ENCODE data around the gene TALDO1.
A peak's percentile ranks its signal among the peaks of the same experiment; 100 is the strongest.

The TALDO1 gene

DNA sequence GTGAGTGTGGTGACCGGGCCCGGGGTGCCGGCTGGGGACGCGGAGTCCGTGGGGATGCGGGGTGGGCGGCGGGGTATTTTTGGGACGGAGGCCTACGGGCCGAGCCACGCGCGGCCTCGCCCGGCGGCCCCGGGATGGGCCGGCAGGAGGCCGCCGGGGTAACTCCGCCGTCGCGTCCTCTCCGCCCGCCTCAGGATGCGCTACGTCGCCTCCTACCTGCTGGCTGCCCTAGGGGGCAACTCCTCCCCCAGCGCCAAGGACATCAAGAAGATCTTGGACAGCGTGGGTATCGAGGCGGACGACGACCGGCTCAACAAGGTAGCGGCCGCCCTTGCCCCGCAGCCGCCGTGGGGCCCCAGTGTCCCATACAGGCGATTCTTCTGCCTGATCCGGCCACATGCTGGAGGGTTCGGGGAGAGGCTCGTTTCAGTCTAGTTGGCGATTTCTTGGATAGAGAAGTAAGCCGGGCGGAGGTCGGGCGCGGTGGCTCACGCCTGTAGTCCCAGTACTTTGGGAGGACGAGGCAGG is 62.8 kb downstream of the TALDO1 start:
- peak overlapping the region; percentile 72 for H3K4me3 ChIP-seq (ENCODE audit: low read depth, low read length)
- DNase-seq (ENCODE audit: low read depth), result peak; percentile 46
- TF ChIP-seq, protein P1, sequence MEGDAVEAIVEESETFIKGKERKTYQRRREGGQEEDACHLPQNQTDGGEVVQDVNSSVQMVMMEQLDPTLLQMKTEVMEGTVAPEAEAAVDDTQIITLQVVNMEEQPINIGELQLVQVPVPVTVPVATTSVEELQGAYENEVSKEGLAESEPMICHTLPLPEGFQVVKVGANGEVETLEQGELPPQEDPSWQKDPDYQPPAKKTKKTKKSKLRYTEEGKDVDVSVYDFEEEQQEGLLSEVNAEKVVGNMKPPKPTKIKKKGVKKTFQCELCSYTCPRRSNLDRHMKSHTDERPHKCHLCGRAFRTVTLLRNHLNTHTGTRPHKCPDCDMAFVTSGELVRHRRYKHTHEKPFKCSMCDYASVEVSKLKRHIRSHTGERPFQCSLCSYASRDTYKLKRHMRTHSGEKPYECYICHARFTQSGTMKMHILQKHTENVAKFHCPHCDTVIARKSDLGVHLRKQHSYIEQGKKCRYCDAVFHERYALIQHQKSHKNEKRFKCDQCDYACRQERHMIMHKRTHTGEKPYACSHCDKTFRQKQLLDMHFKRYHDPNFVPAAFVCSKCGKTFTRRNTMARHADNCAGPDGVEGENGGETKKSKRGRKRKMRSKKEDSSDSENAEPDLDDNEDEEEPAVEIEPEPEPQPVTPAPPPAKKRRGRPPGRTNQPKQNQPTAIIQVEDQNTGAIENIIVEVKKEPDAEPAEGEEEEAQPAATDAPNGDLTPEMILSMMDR (IDR thresholded peaks at IDR 0.05; ENCODE audit: insufficient read depth, low read depth, low read length, missing control alignments), result no peak

DNA sequence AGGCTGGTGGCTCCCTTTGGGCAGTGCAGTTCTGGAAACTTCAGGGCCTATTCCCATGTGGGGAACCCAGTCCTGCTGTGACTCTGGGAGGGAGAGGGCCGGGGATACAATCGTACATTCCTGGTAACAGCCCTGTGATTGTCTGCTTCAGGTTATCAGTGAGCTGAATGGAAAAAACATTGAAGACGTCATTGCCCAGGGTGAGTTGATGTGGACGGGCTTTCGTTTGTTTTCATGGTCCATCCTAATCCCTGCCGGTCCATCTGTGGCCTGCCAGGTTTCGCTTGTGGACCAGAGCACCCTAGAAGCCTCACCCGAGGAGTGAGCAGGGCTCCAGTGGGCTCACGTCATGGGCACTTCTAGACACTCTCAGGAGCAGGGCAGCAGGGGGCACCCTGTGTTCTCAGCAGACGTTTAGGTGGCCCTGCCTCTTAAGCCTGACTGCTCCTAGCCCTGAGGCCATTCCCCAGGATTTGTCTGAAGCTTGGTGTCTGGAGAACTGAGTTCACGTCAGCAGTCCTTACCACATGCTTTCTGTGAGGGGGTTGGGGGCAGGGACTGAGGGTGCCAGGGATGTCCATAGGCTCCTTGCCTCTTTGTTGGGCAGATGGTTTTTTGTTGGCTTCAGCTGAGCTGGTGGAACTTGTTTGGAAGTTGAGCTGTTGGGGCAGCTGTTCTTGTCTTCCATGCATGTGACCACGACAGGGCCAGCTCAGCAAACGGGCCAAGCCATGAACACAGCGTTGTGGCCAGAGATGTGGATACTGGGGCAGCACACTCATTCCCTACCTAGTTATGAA is 64.4 kb downstream of the TALDO1 start:
- DNase-seq (ENCODE audit: low read depth), result no peak
- TF ChIP-seq, protein P1 (IDR thresholded peaks at IDR 0.05; ENCODE audit: insufficient read depth, low read depth, low read length, missing control alignments), result no peak
- peak overlapping the region; percentile 72 for H3K4me3 ChIP-seq (ENCODE audit: low read depth, low read length)

DNA sequence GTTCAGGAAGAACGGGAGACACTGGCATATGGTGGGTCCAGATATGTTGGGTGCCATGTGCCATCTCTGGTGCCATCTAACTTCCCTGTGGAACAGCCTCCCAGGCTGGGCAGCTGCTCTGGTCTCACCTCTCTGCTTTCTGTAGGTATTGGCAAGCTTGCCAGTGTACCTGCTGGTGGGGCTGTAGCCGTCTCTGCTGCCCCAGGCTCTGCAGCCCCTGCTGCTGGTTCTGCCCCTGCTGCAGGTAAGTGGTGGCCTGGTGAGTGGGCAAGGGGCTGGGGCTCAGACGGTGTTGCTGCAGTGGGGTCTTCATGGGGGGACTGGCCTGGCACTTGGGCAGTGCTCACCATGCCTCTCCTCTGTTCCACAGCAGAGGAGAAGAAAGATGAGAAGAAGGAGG is 65.1 kb downstream of the TALDO1 start:
- H3K4me3 ChIP-seq (ENCODE audit: low read depth, low read length), result no peak overlapping the region
- no peak for DNase-seq (ENCODE audit: low read depth)
- TF ChIP-seq, protein P1 (IDR thresholded peaks at IDR 0.05; ENCODE audit: insufficient read depth, low read depth, low read length, missing control alignments), result no peak

DNA sequence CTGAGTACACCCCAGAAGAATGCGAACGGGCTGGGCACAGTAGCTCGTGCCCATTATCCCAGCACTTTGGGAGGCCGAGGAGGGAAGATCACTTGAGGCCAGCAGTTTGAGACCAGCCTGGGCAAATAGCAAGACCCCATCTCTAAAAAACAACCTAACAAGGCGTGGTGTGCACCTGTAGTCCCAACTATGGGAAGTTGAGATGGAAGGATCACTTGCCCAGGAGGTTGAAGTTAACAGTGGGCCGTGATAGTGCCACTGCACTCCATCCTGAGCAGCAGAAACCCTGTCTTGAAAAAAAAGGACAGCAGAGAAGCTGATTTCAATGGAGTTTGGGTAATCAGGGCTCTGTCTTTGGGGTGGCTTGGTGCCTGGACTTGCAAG is 65.8 kb downstream of the TALDO1 start:
- no peak for DNase-seq (ENCODE audit: low read depth)
- TF ChIP-seq, protein P1 (IDR thresholded peaks at IDR 0.05; ENCODE audit: insufficient read depth, low read depth, low read length, missing control alignments), result no peak
- no peak overlapping the region for H3K4me3 ChIP-seq (ENCODE audit: low read depth, low read length)

DNA sequence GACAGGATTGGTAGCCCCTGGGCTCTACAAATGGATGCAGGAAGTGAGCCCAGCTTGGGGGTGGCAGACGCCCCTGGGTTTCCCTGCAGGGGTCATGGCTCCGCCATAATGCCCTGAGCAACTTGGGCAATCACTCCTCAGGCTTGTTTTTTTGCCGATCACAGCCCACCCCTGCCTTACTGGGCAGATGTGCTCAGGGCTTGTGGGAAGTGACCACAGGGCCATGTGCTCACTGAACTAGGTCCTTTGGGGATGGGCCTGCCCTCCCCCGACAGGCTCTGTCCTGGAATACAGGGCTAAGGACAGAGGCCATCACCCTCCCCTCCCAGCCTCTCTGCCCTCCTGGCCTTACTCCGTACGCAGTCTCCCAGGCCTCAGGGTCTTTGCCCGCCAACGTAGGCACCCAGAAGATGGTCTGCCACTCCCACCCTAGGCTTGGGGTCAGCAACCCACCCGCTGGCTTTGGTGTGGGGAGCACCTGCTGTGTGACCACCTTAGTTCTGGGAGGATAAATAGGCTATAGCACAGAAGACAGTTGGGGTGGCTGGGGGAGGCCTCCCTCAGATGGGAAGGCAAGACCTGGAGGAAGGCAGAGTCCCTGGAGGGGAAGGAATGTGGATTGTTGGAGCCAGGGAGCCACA is 66.3 kb downstream of the TALDO1 start:
- no peak overlapping the region for H3K4me3 ChIP-seq (ENCODE audit: low read depth, low read length)
- TF ChIP-seq, protein P1 (IDR thresholded peaks at IDR 0.05; ENCODE audit: insufficient read depth, low read depth, low read length, missing control alignments), result no peak
- no peak for DNase-seq (ENCODE audit: low read depth)

Data from GM12865 (cell line).